Testis (tissue), 5 donors: ENCODE results near the gene GOLGA6L25. TPM values are rescaled to one million over a fixed set of nuclear protein-coding genes. Genes with fewer than 3 reads are reported as not detected.
"Not testable (repeated sequence)": the region's sequence is repeated elsewhere in the genome, so short reads cannot be mapped to it uniquely, and the experiment has no call there.

Source experiments
- DNase-seq: peaks from one replicate; pipeline ENCODE4 v3.0.0-alpha.2; 2019
- H3K27ac ChIP-seq, 2 donors: fragments of 200-600 bp; sonication (generic); one replicate each; pipeline ENCODE4 v1.5.1; 2019
- H3K27me3 ChIP-seq: fragments of 200-600 bp; sonication (generic); one replicate; pipeline ENCODE4 v1.5.1; 2019
- H3K36me3 ChIP-seq: fragments of 200-600 bp; sonication (generic); one replicate; pipeline ENCODE4 v1.5.1; 2017; ENCODE audit warnings: low read depth; ENCODE audit errors: missing control alignments
- H3K4me1 ChIP-seq: fragments of 200-600 bp; sonication (generic); one replicate; pipeline ENCODE4 v1.5.1; 2019
- H3K4me3 ChIP-seq, 2 donors: fragments of 200-600 bp; sonication (generic); one replicate each; pipeline ENCODE4 v1.5.1; 2017 to 2019
- H3K9me3 ChIP-seq: fragments of 200-600 bp; sonication (generic); one replicate; pipeline ENCODE4 v1.5.1; 2017
- WGBS, 2 donors: methylation state at CpG; one replicate each; pipeline ENCODE4 v1.1.5; 2018; 5-methylcytosine and 5-hydroxymethylcytosine counted together
- intact Hi-C: fragments of 100-400 bp; cut with DNase I; formaldehyde crosslinking; loops from one replicate; pipeline ENCODE4 v1.15.1; 2023; ENCODE audit warnings: low total_unique reads
- long read RNA-seq, 2 donors: transcript quantifications; one replicate each; lab custom pipeline, GENCODE V29; 2026
- polyA plus RNA-seq: library from polyadenylated mRNA; stranded (reverse); fragments of 350-450 nt; fragmentation: Illumina TruSeq; extraction: RNeasy Lipid Tissue Mini Kit (QIAGEN cat#74804); gene quantifications from one replicate; pipeline ENCODE4 v1.2.3, GENCODE V29; 2014; ENCODE audit warnings: low read depth, low replicate concordance; ENCODE audit not compliant: insufficient read depth
- total RNA-seq, 2 donors: library from RNA; depleted of rRNA; stranded (reverse); fragments of >200 nt; gene quantifications; one replicate each; pipeline ENCODE4 v1.2.3, GENCODE V29; 2016

Gene GOLGA6L25
- total RNA-seq (not detected), polyA plus RNA-seq (6.0 TPM)
- long read RNA-seq, donor 1, result 0 reads
- long read RNA-seq, donor 2, result 0 reads

GRCh38 chr15:28553268-28553667 is at the start of gene GOLGA6L25:
TSS of gene GOLGA6L25 (plus strand) at chr15:28553568. CDS start at chr15:28553629, 61 bp downstream.
- DNase-seq, H3K4me3 ChIP-seq, intact Hi-C loops, H3K27me3 ChIP-seq, H3K4me1 ChIP-seq, H3K27ac ChIP-seq, H3K9me3 ChIP-seq, H3K36me3 ChIP-seq: not testable (repeated sequence)
- WGBS, 2 donors, result no CpG with 5 or more reads among the region's 7 CpGs

DNA sequence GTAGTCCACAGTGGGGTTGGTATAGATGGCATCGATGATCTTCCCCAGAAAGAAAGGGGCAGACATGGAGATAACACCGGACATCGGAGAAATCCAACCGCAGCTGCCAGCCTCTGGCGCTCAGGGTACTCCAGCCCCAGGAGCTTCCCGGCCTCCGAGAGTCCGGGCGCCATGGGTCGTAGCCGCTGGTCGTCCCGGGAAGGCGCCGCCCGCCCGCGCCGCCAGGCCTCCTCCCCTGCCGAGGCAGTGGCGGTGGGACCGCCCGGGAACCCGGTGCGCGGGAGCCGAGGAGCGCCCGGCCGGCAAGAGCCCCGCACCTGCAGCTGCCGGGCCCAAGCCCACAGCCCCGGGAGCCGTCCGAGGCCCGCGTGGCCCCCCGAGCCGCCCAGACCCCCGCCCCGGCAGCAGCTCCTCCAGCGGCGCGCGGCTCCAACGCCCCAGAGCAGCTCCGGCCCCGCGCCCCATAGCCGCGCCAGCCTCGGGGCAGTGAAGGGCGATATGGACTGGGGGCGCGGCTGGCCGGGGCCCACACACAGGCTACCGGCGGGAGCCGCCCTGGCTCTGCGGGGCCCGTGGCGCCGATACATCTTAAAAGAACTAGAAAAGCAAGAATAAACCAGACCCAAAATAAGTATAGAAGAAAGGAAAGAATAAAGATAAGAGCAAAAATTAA is 45.0 kb upstream of the GOLGA6L25 start:
- H3K27me3 ChIP-seq, H3K9me3 ChIP-seq, H3K4me1 ChIP-seq, H3K36me3 ChIP-seq, DNase-seq, H3K27ac ChIP-seq, H3K4me3 ChIP-seq, intact Hi-C loops: not testable (repeated sequence)
- no CpG with 5 or more reads among the region's 63 CpGs for WGBS, 2 donors

DNA sequence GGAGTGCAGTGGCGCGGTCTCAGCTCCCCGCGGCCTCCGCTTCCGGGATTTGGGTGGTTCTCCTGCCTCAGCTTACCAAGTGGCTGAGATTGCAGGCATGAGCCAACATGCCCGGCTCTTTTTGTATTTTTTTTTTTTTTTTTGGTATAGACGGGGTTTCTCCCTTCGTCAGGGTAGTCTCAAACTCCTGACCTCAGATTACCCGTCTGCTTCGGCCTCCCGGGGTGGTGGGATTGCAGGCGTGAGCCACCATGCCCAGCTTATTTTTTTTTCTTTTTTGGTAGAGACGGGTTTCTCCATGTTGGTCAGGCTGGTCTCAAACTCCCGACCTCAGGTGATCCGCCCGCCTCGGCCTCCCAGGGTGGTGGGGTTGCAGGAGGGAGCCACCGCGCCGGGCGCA is 39.2 kb upstream of the GOLGA6L25 start:
- DNase-seq, H3K27me3 ChIP-seq, H3K4me3 ChIP-seq, intact Hi-C loops, H3K9me3 ChIP-seq, H3K36me3 ChIP-seq, H3K4me1 ChIP-seq, H3K27ac ChIP-seq: not testable (repeated sequence)
- WGBS, 2 donors, result 83% methylated on average over 6 of the region's 22 CpGs; no CpG with 5 or more reads in 1 of the 2 donors

- H3K27ac ChIP-seq, H3K36me3 ChIP-seq, intact Hi-C loops, H3K4me1 ChIP-seq, DNase-seq, H3K4me3 ChIP-seq, H3K9me3 ChIP-seq, H3K27me3 ChIP-seq: not testable (repeated sequence)
- WGBS, 2 donors, result 70% methylated on average over 7 of the region's 11 CpGs; no CpG with 5 or more reads in 1 of the 2 donors
Observed at GRCh38 chr15:28515208-28515607, 38.2 kb upstream of the GOLGA6L25 start.

- intact Hi-C loops, H3K36me3 ChIP-seq, H3K27ac ChIP-seq, H3K27me3 ChIP-seq, H3K9me3 ChIP-seq, H3K4me1 ChIP-seq, H3K4me3 ChIP-seq: not testable (repeated sequence)
- peak; percentile 32 for DNase-seq
- WGBS, 2 donors, result 64 to 73% methylated on average over 2 to 4 of the region's 6 CpGs
Observed at GRCh38 chr15:28532954-28533353, 20.4 kb upstream of the GOLGA6L25 start, which contains the start of gene GOLGA8G. TSS of gene GOLGA8G (minus strand) at chr15:28532971. CDS start at chr15:28532909, 62 bp downstream.

DNA sequence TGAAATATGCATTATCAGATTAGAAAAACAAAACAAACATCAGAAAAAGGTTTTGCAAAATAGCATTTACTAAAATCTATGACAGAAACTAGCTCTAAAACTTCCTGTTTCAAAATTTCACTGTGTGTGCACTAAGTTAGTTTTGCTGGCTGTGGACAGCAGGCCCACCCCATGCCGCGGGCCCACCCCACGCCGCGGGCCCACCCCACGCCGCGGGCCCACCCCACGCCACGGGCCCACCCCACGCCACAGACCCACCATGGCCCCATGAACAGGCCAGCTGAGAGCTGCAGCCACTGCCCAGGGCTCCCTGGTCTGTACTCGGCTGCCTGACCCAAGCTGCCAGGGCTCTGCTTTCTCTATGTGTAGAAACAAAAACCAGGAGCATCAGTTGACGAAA is 20.0 kb downstream of the GOLGA6L25 start:
- intact Hi-C loops, H3K27me3 ChIP-seq, H3K36me3 ChIP-seq, H3K4me1 ChIP-seq, DNase-seq, H3K4me3 ChIP-seq, H3K27ac ChIP-seq, H3K9me3 ChIP-seq: not testable (repeated sequence)
- 89% methylated on average over 10 of the region's 13 CpGs; no CpG with 5 or more reads in 1 of the 2 donors for WGBS, 2 donors

- H3K9me3 ChIP-seq, H3K27ac ChIP-seq, DNase-seq, H3K36me3 ChIP-seq, H3K27me3 ChIP-seq, intact Hi-C loops, H3K4me1 ChIP-seq: not testable (repeated sequence)
- H3K4me3 ChIP-seq, result peak overlapping the region in 1 of 2 donors; percentile 36
- WGBS, 2 donors, result 0% methylated on average over 1 of the region's 72 CpGs; no CpG with 5 or more reads in 1 of the 2 donors
Observed at GRCh38 chr15:28588977-28589606, 35.7 kb downstream of the GOLGA6L25 start.

- intact Hi-C loops, result not testable (repeated sequence)
Observed at GRCh38 chr15:28589769-28590168, 36.4 kb downstream of the GOLGA6L25 start.

GRCh38 chr15:28592395-28592794 is 39.0 kb downstream of the GOLGA6L25 start:
- no CpG with 5 or more reads among the region's 3 CpGs for WGBS, 2 donors
- intact Hi-C loops, H3K9me3 ChIP-seq, H3K4me3 ChIP-seq, H3K36me3 ChIP-seq, H3K27me3 ChIP-seq, DNase-seq, H3K27ac ChIP-seq, H3K4me1 ChIP-seq: not testable (repeated sequence)

More at GRCh38 chr15:28589769-28590168, 36.4 kb downstream of the GOLGA6L25 start:
- DNase-seq, H3K36me3 ChIP-seq, H3K9me3 ChIP-seq, H3K27me3 ChIP-seq, H3K4me1 ChIP-seq, H3K27ac ChIP-seq: not testable (repeated sequence)
- 0% methylated on average over 8 to 9 of the region's 9 CpGs for WGBS, 2 donors
- peak overlapping the region in 1 of 2 donors; percentile 39 for H3K4me3 ChIP-seq

GRCh38 chr15:28593424-28594129 is 40.2 kb downstream of the GOLGA6L25 start:
- H3K4me3 ChIP-seq, H3K27ac ChIP-seq, H3K4me1 ChIP-seq, H3K36me3 ChIP-seq, intact Hi-C loops, H3K9me3 ChIP-seq, H3K27me3 ChIP-seq, DNase-seq: not testable (repeated sequence)
- 100% methylated on average over 2 of the region's 5 CpGs; no CpG with 5 or more reads in 1 of the 2 donors for WGBS, 2 donors

DNA sequence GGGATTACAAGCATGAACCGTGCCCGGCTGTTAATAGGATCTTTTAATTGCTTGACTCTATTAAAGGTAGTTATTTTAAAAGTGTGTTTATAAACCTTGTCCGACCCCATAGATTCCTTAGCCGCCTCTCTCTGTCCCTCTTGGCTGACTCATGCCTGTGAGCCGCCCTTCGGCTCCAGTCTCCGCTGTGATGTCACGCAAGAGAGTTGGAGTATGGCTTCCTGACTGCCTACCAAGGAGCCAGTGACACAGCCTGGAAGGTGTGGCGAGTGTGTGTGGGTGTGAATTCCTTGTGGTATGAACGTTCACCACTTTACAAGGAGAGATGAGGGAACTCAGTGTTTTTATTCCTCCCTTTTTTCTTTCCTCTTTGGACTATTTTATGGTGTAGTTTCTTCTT is 44.1 kb downstream of the GOLGA6L25 start:
- intact Hi-C loops, DNase-seq, H3K4me3 ChIP-seq, H3K27ac ChIP-seq, H3K4me1 ChIP-seq, H3K36me3 ChIP-seq, H3K27me3 ChIP-seq, H3K9me3 ChIP-seq: not testable (repeated sequence)
- no CpG with 5 or more reads among the region's 10 CpGs for whole genome bisulfite sequencing, 2 donors
